Neuronal stem cell (in vitro differentiated cells): ENCODE data around the gene SP100.
"Not testable (repeated sequence)": the region's sequence is repeated elsewhere in the genome, so short reads cannot be mapped to it uniquely, and the experiment has no call there.

ENCODE experiments used
- DNase-seq: peaks from one replicate; pipeline ENCODE4 v3.0.0-alpha.2; 2013; ENCODE audit warnings: low spot score
- H2AFZ ChIP-seq: one replicate; pipeline ENCODE4 v1.6.1; 2013; ENCODE audit warnings: mild to moderate bottlenecking, low read length, inconsistent platforms
- H2AK5ac ChIP-seq: 2 replicates; pipeline ENCODE4 v1.6.1; 2013; ENCODE audit warnings: low read depth, mild to moderate bottlenecking, inconsistent platforms, low read length, moderate library complexity, mixed read lengths
- H2BK120ac ChIP-seq: 2 replicates; pipeline ENCODE4 v1.6.1; 2013; ENCODE audit warnings: low read depth, mild to moderate bottlenecking, inconsistent platforms, low read length, moderate library complexity, mixed read lengths
- H2BK12ac ChIP-seq: one replicate; pipeline ENCODE4 v1.6.1; 2013; ENCODE audit warnings: low read length, inconsistent platforms
- H2BK15ac ChIP-seq: 2 replicates; pipeline ENCODE4 v1.6.1; 2013; ENCODE audit warnings: mild to moderate bottlenecking, low read length, inconsistent platforms, mixed read lengths
- H2BK5ac ChIP-seq: one replicate; pipeline ENCODE4 v1.6.1; 2013; ENCODE audit warnings: inconsistent platforms, mild to moderate bottlenecking, low read length, moderate library complexity
- H3K14ac ChIP-seq: one replicate; pipeline ENCODE4 v1.6.1; 2013; ENCODE audit warnings: low read length, inconsistent platforms
- H3K18ac ChIP-seq: 2 replicates; pipeline ENCODE4 v1.6.1; 2013; ENCODE audit warnings: low read length, inconsistent platforms
- H3K23ac ChIP-seq: 2 replicates; pipeline ENCODE4 v1.6.1; 2013; ENCODE audit warnings: low read depth, mild to moderate bottlenecking, mixed read lengths, low read length, inconsistent platforms; ENCODE audit not compliant: poor library complexity
- H3K27ac ChIP-seq: replicated peaks from 3 replicates; pipeline ENCODE4 v1.5.1; 2013; ENCODE audit warnings: low read length, inconsistent platforms
- H3K27me3 ChIP-seq, 3 experiments: 2 replicates each; pipeline ENCODE4 v1.6.1; 2013; ENCODE audit warnings: low read length in 3 of 3, mild to moderate bottlenecking in 2 of 3, inconsistent platforms in 1 of 3, low read depth in 1 of 3, mixed read lengths in 1 of 3, moderate library complexity in 1 of 3; ENCODE audit not compliant: control insufficient read depth in 3 of 3, insufficient read depth in 3 of 3
- H3K36me3 ChIP-seq, 2 donors: replicated peaks in 1 of 2; 2 replicates each; pipeline ENCODE4 v1.6.1; 2013; ENCODE audit warnings: low read length in 2 of 2; ENCODE audit not compliant: control insufficient read depth in 2 of 2, insufficient read depth in 2 of 2
- H3K4ac ChIP-seq: 2 replicates; pipeline ENCODE4 v1.6.1; 2013; ENCODE audit warnings: inconsistent platforms, mild to moderate bottlenecking, low read length, moderate library complexity
- H3K4me1 ChIP-seq, 2 donors: 1 replicate in 1 of 2; 2 replicates in 1 of 2; pipeline ENCODE4 v1.6.1; 2013; ENCODE audit warnings: low read length in 2 of 2, low read depth in 1 of 2; ENCODE audit not compliant: control insufficient read depth in 2 of 2, insufficient read depth in 1 of 2
- H3K4me2 ChIP-seq: one replicate; pipeline ENCODE4 v1.6.1; 2013; ENCODE audit warnings: mild to moderate bottlenecking, low read length, inconsistent platforms; ENCODE audit not compliant: insufficient read depth, poor library complexity, severe bottlenecking
- H3K4me3 ChIP-seq, 2 donors: 2 replicates each; pipeline ENCODE4 v1.5.1; 2013; ENCODE audit warnings: low read length in 2 of 2, mild to moderate bottlenecking in 2 of 2, inconsistent platforms in 1 of 2, moderate library complexity in 1 of 2
- H3K79me1 ChIP-seq: one replicate; pipeline ENCODE4 v1.6.1; 2013; ENCODE audit warnings: low read depth, mild to moderate bottlenecking, inconsistent platforms, low read length, moderate library complexity
- H3K9ac ChIP-seq: one replicate; pipeline ENCODE4 v1.6.1; 2013; ENCODE audit warnings: mild to moderate bottlenecking, low read depth, low read length, inconsistent platforms; ENCODE audit not compliant: poor library complexity
- H3K9me3 ChIP-seq, 2 donors: replicated peaks in 1 of 2; 2 replicates each; pipeline versions ENCODE3 to v1.6.1; 2013; ENCODE audit warnings: low read length in 2 of 2, mild to moderate bottlenecking in 2 of 2, inconsistent platforms in 1 of 2, low read depth in 1 of 2, mixed read lengths in 1 of 2, moderate library complexity in 1 of 2; ENCODE audit not compliant: control insufficient read depth in 2 of 2, insufficient read depth in 1 of 2
- H4K8ac ChIP-seq: one replicate; pipeline ENCODE4 v1.6.1; 2013; ENCODE audit warnings: low read depth, mild to moderate bottlenecking, inconsistent platforms, low read length, moderate library complexity
- H4K91ac ChIP-seq: one replicate; pipeline ENCODE4 v1.6.1; 2013; ENCODE audit warnings: low read length, low read depth, mild to moderate bottlenecking, inconsistent platforms; ENCODE audit not compliant: poor library complexity
- WGBS, 2 donors: extraction: QIAGEN DNeasy Blood & Tissue Kit; methylation state at CpG; one replicate each; pipeline ENCODE4 v1.1.7; 2013; ENCODE audit warnings: missing lambda C conversion rate in 2 of 2, mixed read lengths in 1 of 2; ENCODE audit not compliant: insufficient read length in 2 of 2, insufficient replicate concordance in 1 of 2; ENCODE audit errors: extremely low coverage in 2 of 2; 5-methylcytosine and 5-hydroxymethylcytosine counted together

SP100 gene

GRCh38 chr2:230491219-230491618 is 75.2 kb downstream of the SP100 start:
- H3K4me3 ChIP-seq, H4K91ac ChIP-seq, H2BK5ac ChIP-seq, H2BK120ac ChIP-seq, H3K4me2 ChIP-seq, H2BK12ac ChIP-seq, H3K4ac ChIP-seq, H3K79me1 ChIP-seq, H2AK5ac ChIP-seq, H3K18ac ChIP-seq, H3K27me3 ChIP-seq, H3K4me1 ChIP-seq, H3K36me3 ChIP-seq, H3K14ac ChIP-seq, H4K8ac ChIP-seq, H2AFZ ChIP-seq, DNase-seq, H3K27ac ChIP-seq, H3K9ac ChIP-seq, H3K9me3 ChIP-seq, H3K23ac ChIP-seq, H2BK15ac ChIP-seq: not testable (repeated sequence)
- no CpG with 5 or more reads among the region's 2 CpGs for WGBS, 2 donors

GRCh38 chr2:230492107-230492506 is 76.1 kb downstream of the SP100 start:
- no peak overlapping the region for H3K18ac ChIP-seq
- no peak overlapping the region for H2BK12ac ChIP-seq
- no peak overlapping the region for H3K4me2 ChIP-seq
- WGBS, 2 donors, result no CpG with 5 or more reads among the region's 1 CpG
- no peak overlapping the region for H3K4me3 ChIP-seq
- H3K36me3 ChIP-seq, result no peaks in the 10 kb centered on the region
- no peak overlapping the region for H3K23ac ChIP-seq
- no peak overlapping the region for H4K8ac ChIP-seq
- H4K91ac ChIP-seq, result no peak overlapping the region
- no peaks in the 10 kb centered on the region for H3K4me1 ChIP-seq
- no peak for DNase-seq
- no peak overlapping the region for H2BK120ac ChIP-seq
- no peak overlapping the region for H3K14ac ChIP-seq
- H3K27ac ChIP-seq, result no peak overlapping the region
- no peak overlapping the region for H2BK5ac ChIP-seq
- no peak overlapping the region for H2AFZ ChIP-seq
- H3K4ac ChIP-seq, result no peak overlapping the region
- H3K9me3 ChIP-seq, result no peaks in the 10 kb centered on the region
- no peak overlapping the region for H3K9ac ChIP-seq
- H3K27me3 ChIP-seq, result no peaks in the 10 kb centered on the region
- H2AK5ac ChIP-seq, result no peak overlapping the region
- H3K79me1 ChIP-seq, result no peaks in the 10 kb centered on the region
- H2BK15ac ChIP-seq, result no peak overlapping the region

- Histone ChIP-seq H2BK5ac (no peak overlapping the region), H2AFZ (no peak overlapping the region), H3K36me3 (no peaks in the 10 kb centered on the region), H3K9ac (no peak overlapping the region), H3K27me3 (no peaks in the 10 kb centered on the region), H3K4me1 (no peaks in the 10 kb centered on the region), H2AK5ac (no peak overlapping the region), H3K14ac (no peak overlapping the region), H3K27ac (no peak overlapping the region), H2BK15ac (no peak overlapping the region), H4K91ac (no peak overlapping the region), H3K18ac (no peak overlapping the region), H3K23ac (no peak overlapping the region), H3K4ac (no peak overlapping the region), H2BK120ac (no peak overlapping the region), H3K79me1 (no peaks in the 10 kb centered on the region), H3K4me2 (no peak overlapping the region), H3K4me3 (no peak overlapping the region), H4K8ac (no peak overlapping the region), H2BK12ac (no peak overlapping the region), H3K9me3 (no peaks in the 10 kb centered on the region)
- WGBS, 2 donors, result no CpG with 5 or more reads among the region's 1 CpG
- no peak for DNase-seq
These were observed 79.0 kb downstream of the SP100 start for GRCh38 chr2:230494980-230495379.

GRCh38 chr2:230496891-230497290 is 80.9 kb downstream of the SP100 start:
- no peak overlapping the region for H2BK120ac ChIP-seq
- no CpG with 5 or more reads among the region's 3 CpGs for WGBS, 2 donors

More at GRCh38 chr2:230496891-230497290, 80.9 kb downstream of the SP100 start:
- H3K14ac ChIP-seq, result no peak overlapping the region
- no peak overlapping the region for H2AFZ ChIP-seq
- no peak overlapping the region for H4K8ac ChIP-seq
- H2BK15ac ChIP-seq, result no peak overlapping the region
- H3K4me1 ChIP-seq, result no peaks in the 10 kb centered on the region
- no peak overlapping the region for H3K4me2 ChIP-seq
- H3K4ac ChIP-seq, result no peak overlapping the region
- no peak overlapping the region for H2BK12ac ChIP-seq
- DNase-seq, result no peak
- H3K79me1 ChIP-seq, result no peaks in the 10 kb centered on the region
- H3K4me3 ChIP-seq, result no peak overlapping the region
- H3K27me3 ChIP-seq, result no peaks in the 10 kb centered on the region
- H3K18ac ChIP-seq, result no peak overlapping the region
- no peak overlapping the region for H4K91ac ChIP-seq
- no peak overlapping the region for H2AK5ac ChIP-seq
- no peaks in the 10 kb centered on the region for H3K9me3 ChIP-seq
- H3K9ac ChIP-seq, result no peak overlapping the region
- H3K36me3 ChIP-seq, result no peaks in the 10 kb centered on the region
- no peak overlapping the region for H3K23ac ChIP-seq
- no peak overlapping the region for H3K27ac ChIP-seq
- no peak overlapping the region for H2BK5ac ChIP-seq
